ENCODE measurements around the gene SEC16A.

The SEC16A gene

DNA sequence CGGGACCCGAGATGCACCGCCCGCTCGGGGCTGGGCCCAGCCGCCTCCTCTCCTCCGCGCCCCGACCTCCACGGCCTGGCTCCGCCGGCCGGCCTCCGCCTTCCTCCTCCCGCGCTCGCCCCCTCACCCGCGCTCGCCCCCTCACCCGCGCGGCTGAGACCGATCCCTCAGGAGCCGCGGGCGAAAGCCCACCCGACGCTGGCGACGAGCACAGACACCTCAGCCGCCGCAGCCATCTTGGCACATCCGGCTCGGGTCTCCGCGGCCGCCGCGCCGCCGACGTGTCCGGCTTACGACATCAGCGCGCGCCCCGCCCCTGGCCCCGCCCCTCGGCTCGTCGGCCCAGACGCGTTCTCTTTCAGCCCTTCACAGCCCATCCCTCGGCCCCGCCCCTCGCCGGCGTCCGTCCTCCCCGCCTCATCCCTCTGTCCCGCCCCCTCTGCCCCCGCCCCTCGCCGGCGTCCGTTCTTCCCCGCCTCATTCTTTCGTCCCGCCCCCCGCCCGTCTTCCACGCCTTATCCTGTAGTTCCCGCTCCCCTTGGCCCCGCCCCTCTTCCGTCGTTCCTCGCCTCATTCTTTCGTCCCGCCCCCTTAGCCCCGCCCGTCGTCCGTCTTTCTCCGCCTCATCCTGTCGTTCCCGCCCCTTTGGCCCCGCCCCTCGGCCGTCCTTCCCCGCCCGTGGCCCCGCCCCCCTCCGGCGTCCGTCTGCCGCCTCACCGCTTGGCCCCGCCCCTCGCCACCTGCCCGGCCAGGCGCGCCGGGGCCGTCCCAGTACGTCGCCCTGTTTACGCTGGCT is at the start of gene SEC16A:
TSS of gene SEC16A (minus strand) at position 248 of the 796 bp plus-strand sequence. CDS start 5,425 bp downstream, outside the sequence.
- peak; percentile 98 for DNase-seq (ENCODE audit: low spot score)
- peak; percentile 77 for FAIRE-seq

GRCh38 chr9:136531904-136532798 is 49.3 kb upstream of the SEC16A start:
- DNase-seq (ENCODE audit: low spot score) (no peak), FAIRE-seq (no peak)

DNA sequence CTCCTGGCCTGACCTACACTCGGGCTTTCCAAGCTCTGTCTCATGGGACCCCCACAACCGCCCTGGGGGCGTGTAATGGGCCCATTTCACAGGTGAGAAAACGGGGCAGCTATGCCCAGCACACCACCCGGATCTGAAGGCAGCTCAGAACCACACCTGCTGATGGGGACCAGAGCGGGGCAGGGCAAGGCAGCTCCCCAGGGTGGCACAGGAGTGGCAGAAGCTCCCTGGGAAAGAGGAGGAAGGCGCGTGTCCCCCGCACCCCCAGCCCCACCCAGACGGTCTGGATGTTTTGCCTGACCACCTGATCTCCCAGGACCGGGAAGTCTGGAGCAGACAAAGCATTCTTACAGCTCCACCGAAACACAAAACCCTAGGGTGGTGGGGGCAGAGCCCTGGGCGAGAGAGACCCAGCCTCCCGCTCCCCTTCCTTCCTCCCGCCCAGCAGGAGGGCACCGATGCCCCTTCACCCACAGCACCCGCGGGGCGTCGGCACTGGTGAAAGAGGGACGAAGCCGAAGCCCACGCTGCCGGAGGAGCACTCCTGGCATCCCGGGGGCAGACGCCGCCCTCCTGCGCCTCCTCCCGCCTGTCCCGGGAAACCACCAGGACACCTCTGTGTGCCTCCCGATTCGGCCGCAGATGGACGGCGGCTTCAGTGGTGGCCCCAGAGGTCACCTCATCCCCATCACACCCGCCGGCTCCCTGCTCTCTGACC is 48.5 kb upstream of the SEC16A start:
- DNase-seq (ENCODE audit: low spot score) (no peak), FAIRE-seq (no peak)

- DNase-seq (ENCODE audit: low spot score): no peak
- no peak for FAIRE-seq
Measured at GRCh38 chr9:136530461-136531089, 47.7 kb upstream of the SEC16A start.

GRCh38 chr9:136529516-136530460 is 46.9 kb upstream of the SEC16A start:
- DNase-seq (ENCODE audit: low spot score): no peak
- FAIRE-seq: no peak

GRCh38 chr9:136528716-136529341 is 46.0 kb upstream of the SEC16A start:
- DNase-seq (ENCODE audit: low spot score): no peak
- FAIRE-seq: no peak

DNA sequence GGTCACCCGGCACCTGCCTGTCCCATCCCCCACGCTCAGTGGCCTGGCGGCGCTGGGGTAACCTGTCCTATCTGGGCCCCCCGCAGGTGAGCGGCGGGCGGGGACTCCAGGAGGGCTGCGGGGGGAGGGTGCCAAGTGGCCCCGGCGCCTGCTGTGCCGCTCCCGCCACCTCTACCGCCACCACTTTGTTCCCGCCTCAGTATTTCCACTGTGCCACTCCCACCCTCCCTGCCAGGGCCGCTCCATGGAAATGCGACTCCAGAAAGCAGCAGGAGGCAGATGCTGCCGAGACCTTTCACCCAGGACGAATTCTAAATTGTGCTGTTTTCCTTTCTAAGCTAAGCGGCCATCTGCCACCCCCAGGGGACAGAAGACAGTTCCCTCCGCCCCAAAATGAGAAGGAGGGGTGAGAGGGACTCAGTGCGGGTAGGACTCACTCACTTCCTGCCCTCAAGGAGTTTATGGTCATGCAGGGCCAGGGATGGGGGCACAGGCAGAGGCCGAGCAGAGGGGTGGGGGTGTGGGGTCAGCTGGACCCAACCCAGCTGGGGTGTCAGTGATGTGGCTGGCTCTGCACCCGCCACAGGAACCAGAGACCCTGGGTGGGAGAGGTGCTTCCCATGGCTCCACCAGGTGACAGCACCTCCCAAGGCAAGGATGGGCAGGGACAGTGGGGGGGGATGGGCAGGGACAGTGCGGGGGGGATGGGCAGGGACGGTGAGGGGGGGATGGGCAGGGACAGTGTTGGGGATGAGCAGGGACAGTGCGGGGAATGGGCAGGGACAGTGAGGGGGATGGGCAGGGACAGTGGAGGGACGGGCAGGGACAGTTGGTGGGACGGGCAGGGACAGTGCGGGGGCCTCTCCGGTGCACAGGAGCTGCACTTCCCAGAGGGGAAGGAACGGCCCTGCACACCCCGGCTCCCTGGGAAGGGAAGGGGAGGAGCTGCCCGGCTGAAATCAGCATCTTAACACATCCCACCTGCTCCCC is 45.2 kb upstream of the SEC16A start:
- DNase-seq (ENCODE audit: low spot score) (peak; percentile 72), FAIRE-seq (peak; percentile 94)

DNA sequence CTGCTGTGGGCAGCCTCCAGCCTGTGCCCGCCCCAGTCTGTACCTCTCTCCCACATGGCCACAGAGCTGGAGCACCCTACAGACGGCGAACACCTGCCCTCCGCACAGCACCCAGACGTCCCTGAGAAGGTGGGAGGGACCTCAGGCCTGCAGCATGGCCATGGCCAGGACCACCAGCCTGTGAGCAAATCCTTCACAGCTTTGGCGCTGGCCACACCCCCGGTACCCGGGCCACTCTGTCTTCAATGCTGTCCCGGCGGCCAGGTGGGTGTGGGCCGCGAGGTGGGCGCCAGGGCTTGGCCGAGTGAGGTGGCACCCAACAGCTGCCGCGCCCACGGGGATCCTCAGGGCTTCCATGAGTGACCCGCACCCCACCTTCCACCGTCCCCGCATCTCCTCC is 44.3 kb upstream of the SEC16A start:
- DNase-seq (ENCODE audit: low spot score) (no peak), FAIRE-seq (no peak)

GRCh38 chr9:136526625-136527066 is 43.8 kb upstream of the SEC16A start:
- FAIRE-seq: no peak
- no peak for DNase-seq (ENCODE audit: low spot score)

DNA sequence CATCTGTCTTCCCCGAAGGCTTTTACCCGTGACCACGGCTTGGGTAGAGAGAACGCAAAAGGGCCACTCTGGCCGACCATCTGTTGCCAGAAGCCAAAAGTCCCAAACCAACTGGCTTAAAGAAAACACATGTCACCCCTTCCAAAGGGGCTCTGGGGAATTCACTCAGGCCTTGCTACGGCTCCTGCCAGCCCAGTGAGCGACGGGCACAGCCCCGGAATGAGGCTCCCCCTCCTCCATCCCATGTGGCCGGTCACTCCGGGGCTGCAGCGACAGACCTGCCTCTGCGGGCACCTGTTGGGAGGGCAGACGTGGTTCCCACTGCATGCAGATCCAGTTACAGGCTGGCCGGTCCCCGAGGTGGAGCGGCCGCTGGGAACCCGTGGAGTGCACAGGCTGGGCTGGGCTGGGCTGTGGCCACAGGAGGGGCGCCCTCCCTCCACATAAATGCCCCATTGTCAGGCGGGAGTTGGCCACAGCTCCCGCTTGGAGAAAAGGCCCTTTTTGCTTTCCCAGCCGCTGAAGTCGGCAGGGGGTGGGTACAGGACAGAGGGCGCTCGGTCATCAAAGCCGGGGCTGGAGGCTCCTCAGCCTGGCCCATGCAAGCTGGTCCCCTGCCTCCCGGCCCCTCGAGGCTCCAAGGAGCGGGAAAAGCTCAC is 43.1 kb upstream of the SEC16A start:
- no peak for FAIRE-seq

DNA sequence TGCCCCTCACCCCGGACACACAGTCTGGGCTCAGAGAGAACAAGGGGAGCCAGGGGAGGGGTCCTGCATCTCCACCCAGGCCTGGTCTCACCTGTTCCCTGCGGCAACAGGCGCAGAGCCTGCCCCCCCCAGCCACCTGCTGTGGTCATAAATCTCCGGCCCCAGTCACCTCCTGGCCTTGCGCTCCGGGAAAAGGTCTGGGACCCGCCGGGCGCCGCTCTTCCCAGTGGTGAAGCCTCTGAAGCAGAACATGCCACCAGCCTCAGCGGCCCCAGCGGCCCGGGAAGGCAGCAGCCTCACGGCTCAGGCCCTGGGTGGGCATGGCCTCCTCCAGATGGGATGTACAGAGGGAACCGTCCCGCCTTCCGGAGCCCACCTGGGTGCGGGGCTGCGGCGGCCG is 42.4 kb upstream of the SEC16A start:
- FAIRE-seq (no peak), DNase-seq (ENCODE audit: low spot score) (no peak)

More for the DNA sequence above, 43.1 kb upstream of the SEC16A start:
- no peak for DNase-seq (ENCODE audit: low spot score)

DNA sequence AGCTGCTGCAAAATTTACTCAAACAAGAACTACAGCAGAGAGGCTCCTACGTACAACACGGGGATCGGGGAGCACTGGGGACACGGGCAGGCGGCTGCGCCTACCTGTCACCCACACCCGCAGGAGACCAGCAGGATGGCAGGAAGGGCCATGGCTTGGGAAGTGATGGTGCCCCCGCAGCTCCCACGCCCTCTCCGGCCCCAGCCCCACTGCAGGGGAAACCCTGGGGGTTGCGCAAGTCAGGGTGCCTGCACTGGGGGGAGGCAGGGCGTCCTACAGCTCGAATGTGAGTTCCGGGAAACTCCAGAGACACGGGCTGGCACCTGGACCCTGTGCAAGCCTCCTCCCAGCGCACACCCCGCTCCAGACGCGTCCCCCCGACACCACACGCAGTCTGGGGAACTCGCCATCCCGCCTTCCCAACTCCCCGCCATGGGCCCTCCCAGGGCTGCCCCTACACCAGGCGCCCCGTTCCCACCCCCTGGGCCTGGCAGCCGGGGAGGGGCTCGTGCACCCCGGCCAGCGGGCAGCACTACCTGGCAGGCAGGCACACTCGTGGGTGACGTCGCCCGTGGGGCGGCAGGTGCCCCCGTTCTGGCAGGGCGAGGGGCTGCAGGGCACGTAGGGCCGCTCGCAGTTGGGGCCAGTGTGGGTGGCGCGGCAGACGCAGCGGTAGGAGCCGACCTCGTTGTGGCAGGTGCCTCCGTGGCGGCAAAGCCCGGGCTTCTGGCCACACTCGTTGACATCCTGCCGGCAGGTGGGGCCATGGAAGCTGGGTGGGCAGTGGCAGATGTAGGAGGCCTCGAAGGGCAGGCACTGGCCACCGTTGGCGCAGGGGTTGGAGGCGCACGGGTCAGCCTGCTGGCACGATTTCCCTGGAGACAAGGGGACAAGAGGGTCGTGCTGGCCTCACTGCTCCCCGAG is 39.7 kb upstream of the SEC16A start:
- no peak for DNase-seq (ENCODE audit: low spot score)
- no peak for FAIRE-seq

DNA sequence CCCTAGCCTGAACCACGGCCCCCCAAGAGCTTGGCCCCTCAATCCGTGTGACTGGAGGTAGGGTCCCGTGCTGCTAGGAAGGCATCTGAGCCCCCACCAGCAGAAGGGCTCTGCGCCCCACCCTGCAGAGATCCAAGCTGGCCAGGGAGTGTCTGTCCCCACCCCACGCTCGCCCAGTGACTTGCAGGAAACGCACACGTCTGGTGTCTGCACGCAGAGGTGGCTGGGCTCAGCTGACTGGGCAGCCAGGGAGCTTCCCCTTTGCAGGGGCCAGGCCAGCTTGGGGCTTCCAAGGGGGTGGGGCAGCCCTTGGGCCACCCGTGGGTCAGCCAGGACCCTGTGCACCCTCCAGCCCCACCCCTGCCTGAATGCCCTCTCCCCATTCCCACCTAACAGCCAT is 38.7 kb upstream of the SEC16A start:
- no peak for FAIRE-seq

GRCh38 chr9:136520053-136520540 is 37.3 kb upstream of the SEC16A start:
- DNase-seq (ENCODE audit: low spot score): no peak
- no peak for FAIRE-seq

More for the DNA sequence above, 38.7 kb upstream of the SEC16A start:
- no peak for DNase-seq (ENCODE audit: low spot score)

- FAIRE-seq (no peak), DNase-seq (ENCODE audit: low spot score) (no peak)
Measured at GRCh38 chr9:136519263-136520052, 36.6 kb upstream of the SEC16A start.

- DNase-seq (ENCODE audit: low spot score): no peak
- no peak for FAIRE-seq
Measured at GRCh38 chr9:136518623-136519022, 35.8 kb upstream of the SEC16A start.
